ENCODE data around the gene PLXNA2. TPM values are rescaled to one million over a fixed set of nuclear protein-coding genes. Genes with fewer than 3 reads are reported as not detected.

Gene PLXNA2
- total and polyA plus RNA-seq, 2 of the 13 experiments (the other 11 are each of a cell fraction or from before 2014, with no cell fraction given), result 1.1 to 2.1 TPM

DNA sequence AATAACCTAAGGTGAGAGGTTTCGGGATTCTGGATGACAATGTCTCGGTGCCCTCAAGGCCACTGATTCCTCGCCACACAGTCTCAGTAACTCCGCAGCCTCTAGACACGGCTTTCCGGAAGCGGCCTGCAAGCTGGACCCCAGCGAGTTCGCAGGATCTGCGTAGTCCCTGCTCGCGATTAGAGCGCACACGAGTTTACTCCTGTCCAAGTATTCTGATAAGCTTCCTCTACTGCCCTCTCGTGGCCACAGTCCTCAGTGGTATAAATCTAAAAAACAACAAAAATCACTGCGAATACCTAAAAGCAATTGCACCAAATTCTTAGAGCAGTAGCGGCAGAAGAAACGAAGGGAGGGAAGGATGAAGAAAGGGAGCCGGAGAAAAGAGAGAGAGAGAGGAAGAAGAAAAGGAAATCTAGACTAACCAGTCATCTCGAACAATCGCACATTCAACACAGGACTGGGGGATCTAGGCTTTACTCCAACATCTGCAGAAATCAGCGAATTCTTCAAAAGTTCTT is 1.1 kb upstream of the PLXNA2 start (continued):
- no peak for TF ChIP-seq ZBTB40 (IDR thresholded peaks at IDR 0.05)
- TF ChIP-seq ZBTB40 (CRISPR knock-in tag; IDR thresholded peaks at IDR 0.05), result no peak
- TF ChIP-seq IRX3 (CRISPR knock-in tag; IDR thresholded peaks at IDR 0.05; ENCODE audit: borderline replicate concordance, low read depth), result no peak
- TF ChIP-seq XRCC5 (optimal IDR thresholded peaks at IDR 0.05; ENCODE audit: low read length), result peak; percentile 50
- TF ChIP-seq, protein P1, sequence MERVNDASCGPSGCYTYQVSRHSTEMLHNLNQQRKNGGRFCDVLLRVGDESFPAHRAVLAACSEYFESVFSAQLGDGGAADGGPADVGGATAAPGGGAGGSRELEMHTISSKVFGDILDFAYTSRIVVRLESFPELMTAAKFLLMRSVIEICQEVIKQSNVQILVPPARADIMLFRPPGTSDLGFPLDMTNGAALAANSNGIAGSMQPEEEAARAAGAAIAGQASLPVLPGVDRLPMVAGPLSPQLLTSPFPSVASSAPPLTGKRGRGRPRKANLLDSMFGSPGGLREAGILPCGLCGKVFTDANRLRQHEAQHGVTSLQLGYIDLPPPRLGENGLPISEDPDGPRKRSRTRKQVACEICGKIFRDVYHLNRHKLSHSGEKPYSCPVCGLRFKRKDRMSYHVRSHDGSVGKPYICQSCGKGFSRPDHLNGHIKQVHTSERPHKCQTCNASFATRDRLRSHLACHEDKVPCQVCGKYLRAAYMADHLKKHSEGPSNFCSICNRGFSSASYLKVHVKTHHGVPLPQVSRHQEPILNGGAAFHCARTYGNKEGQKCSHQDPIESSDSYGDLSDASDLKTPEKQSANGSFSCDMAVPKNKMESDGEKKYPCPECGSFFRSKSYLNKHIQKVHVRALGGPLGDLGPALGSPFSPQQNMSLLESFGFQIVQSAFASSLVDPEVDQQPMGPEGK (CRISPR knock-in tag; IDR thresholded peaks at IDR 0.05), result peak; percentile 12; the same call in 1 of the 2 replicates
- TF ChIP-seq, protein P2, sequence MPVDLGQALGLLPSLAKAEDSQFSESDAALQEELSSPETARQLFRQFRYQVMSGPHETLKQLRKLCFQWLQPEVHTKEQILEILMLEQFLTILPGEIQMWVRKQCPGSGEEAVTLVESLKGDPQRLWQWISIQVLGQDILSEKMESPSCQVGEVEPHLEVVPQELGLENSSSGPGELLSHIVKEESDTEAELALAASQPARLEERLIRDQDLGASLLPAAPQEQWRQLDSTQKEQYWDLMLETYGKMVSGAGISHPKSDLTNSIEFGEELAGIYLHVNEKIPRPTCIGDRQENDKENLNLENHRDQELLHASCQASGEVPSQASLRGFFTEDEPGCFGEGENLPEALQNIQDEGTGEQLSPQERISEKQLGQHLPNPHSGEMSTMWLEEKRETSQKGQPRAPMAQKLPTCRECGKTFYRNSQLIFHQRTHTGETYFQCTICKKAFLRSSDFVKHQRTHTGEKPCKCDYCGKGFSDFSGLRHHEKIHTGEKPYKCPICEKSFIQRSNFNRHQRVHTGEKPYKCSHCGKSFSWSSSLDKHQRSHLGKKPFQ (CRISPR knock-in tag; IDR thresholded peaks at IDR 0.05; ENCODE audit: insufficient replicate concordance), result no peak
- no peak for TF ChIP-seq RFXANK (CRISPR knock-in tag; IDR thresholded peaks at IDR 0.05)
- no peak for TF ChIP-seq NKX3-1 (CRISPR knock-in tag; IDR thresholded peaks at IDR 0.05)
- no peak for TF ChIP-seq PITX1 (CRISPR knock-in tag; IDR thresholded peaks at IDR 0.05)
- no peak for TF ChIP-seq ZNF562 (CRISPR knock-in tag; IDR thresholded peaks at IDR 0.05; ENCODE audit: borderline replicate concordance)
- no peak for TF ChIP-seq CREB3 (CRISPR knock-in tag; IDR thresholded peaks at IDR 0.05)
- TF ChIP-seq NCOA5 (CRISPR knock-in tag; IDR thresholded peaks at IDR 0.05), result no peak
- peak; percentile 44; the same call in 1 of the 2 replicates for TF ChIP-seq YEATS2 (CRISPR knock-in tag; IDR thresholded peaks at IDR 0.05; ENCODE audit: borderline replicate concordance)
- TF ChIP-seq, protein P3, sequence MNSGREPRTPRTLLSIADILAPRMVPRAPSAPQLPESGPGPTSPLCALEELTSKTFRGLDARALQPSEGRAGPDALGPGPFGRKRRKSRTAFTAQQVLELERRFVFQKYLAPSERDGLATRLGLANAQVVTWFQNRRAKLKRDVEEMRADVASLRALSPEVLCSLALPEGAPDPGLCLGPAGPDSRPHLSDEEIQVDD (CRISPR knock-in tag; IDR thresholded peaks at IDR 0.05; ENCODE audit: borderline replicate concordance), result no peak

Data from HepG2 (cell line).